ENCODE data around the gene GABBR2.

- TF ChIP-seq CTCF (conservative IDR thresholded peaks at IDR 0.05): no peak
- no peak for TF ChIP-seq ZFX (IDR thresholded peaks at IDR 0.05)
Measured at GRCh38 chr9:98323831-98324135, 385.0 kb downstream of the GABBR2 start.
